ENCODE data around the gene SNUPN. TPM values are rescaled to one million over a fixed set of nuclear protein-coding genes. Genes with fewer than 3 reads are reported as not detected.
"Not testable (repeated sequence)": the region's sequence is repeated elsewhere in the genome, so short reads cannot be mapped to it uniquely, and the experiment has no call there.

The SNUPN gene
- total RNA-seq, 1 donor from 2014 or later = 18.9 TPM

- DNase-seq = no peak
Measured at GRCh38 chr15:75583701-75584100, 41.8 kb downstream of the SNUPN start.

GRCh38 chr15:75582943-75583342, 42.6 kb downstream of the SNUPN start:
- not testable (repeated sequence) for DNase-seq

- peak; percentile 57 for DNase-seq
Measured at GRCh38 chr15:75578948-75579920, 46.3 kb downstream of the SNUPN start, which contains the start of gene PTPN9. Gene PTPN9, minus strand, starts transcription at chr15:75579315. Its CDS starts 539 bp downstream, at chr15:75578776.

- no peak for DNase-seq
Measured at GRCh38 chr15:75578173-75578947, 47.2 kb downstream of the SNUPN start.

- no peak for DNase-seq
Measured at GRCh38 chr15:75577401-75578172, 47.9 kb downstream of the SNUPN start.

- no peak for DNase-seq
Measured at GRCh38 chr15:75573648-75574384, 51.7 kb downstream of the SNUPN start.

GRCh38 chr15:75570126-75570845, 55.2 kb downstream of the SNUPN start:
- no peak for DNase-seq

- DNase-seq = no peak
Measured at GRCh38 chr15:75565062-75565970, 60.2 kb downstream of the SNUPN start.

GRCh38 chr15:75561888-75562287, 63.6 kb downstream of the SNUPN start:
- DNase-seq = no peak

GRCh38 chr15:75559360-75559759, 66.2 kb downstream of the SNUPN start:
- DNase-seq = not testable (repeated sequence)

- DNase-seq = not testable (repeated sequence)
Measured at GRCh38 chr15:75558955-75559354, 66.6 kb downstream of the SNUPN start.

GRCh38 chr15:75554717-75555116, 70.8 kb downstream of the SNUPN start:
- DNase-seq = no peak

GRCh38 chr15:75553659-75554058, 71.9 kb downstream of the SNUPN start:
- no peak for DNase-seq

- DNase-seq = no peak
Measured at GRCh38 chr15:75551091-75551490, 74.4 kb downstream of the SNUPN start.

Other genes with a start within 250 kb of the SNUPN start
- gene SIN3A, start 174.0 kb downstream of the SNUPN start, total RNA-seq = 44.5 TPM
- gene PTPN9, start 46.4 kb downstream of the SNUPN start, total RNA-seq = 19.8 TPM
- 31.4 TPM for gene IMP3, start 14.5 kb upstream of the SNUPN start, total RNA-seq
- 13.2 TPM for gene SNX33, start 22.2 kb upstream of the SNUPN start, total RNA-seq
- gene CSPG4, start 87.1 kb upstream of the SNUPN start, total RNA-seq = 42.2 TPM
- gene UBE2Q2, start 217.7 kb upstream of the SNUPN start, total RNA-seq = 31.2 TPM